Smooth muscle cell (in vitro differentiated cells): Measurements from ENCODE around the gene MAD2L1BP. TPM values are rescaled to one million over a fixed set of nuclear protein-coding genes. Genes with fewer than 3 reads are reported as not detected.
A peak's percentile ranks its signal among the peaks of the same experiment; 100 is the strongest.

Experiments
- DNase-seq: peaks from one replicate; lab custom pipeline; 2025; ENCODE audit not compliant: unreplicated experiment; lab: John Stamatoyannopoulos, UW
- H2AFZ ChIP-seq: fragments of 200-600 bp; sonication (generic); 2 replicates; pipeline ENCODE4 v1.6.0; 2016; ENCODE audit warnings: antibody characterized with exemption, low read depth, mild to moderate bottlenecking
- H3F3A ChIP-seq: fragments of 200-600 bp; sonication (generic); 2 replicates; pipeline ENCODE4 v1.6.0; 2017; ENCODE audit warnings: antibody characterized with exemption, low read depth
- H3K27ac ChIP-seq: fragments of 200-600 bp; sonication (generic); 2 replicates; pipeline ENCODE4 v1.5.1; 2016; ENCODE audit warnings: low read depth, mild to moderate bottlenecking
- H3K27me3 ChIP-seq: fragments of 200-600 bp; sonication (generic); 2 replicates; pipeline ENCODE4 v1.6.1; 2016; ENCODE audit warnings: low read depth, mild to moderate bottlenecking
- H3K36me3 ChIP-seq: fragments of 200-600 bp; sonication (generic); 2 replicates; pipeline ENCODE4 v1.5.1; 2016; ENCODE audit warnings: low read depth
- H3K4me1 ChIP-seq: fragments of 200-600 bp; sonication (generic); 2 replicates; pipeline ENCODE4 v1.5.1; 2016; ENCODE audit warnings: low read depth
- H3K4me2 ChIP-seq: fragments of 200-600 bp; sonication (generic); 2 replicates; pipeline ENCODE4 v1.6.0; 2016; ENCODE audit warnings: mild to moderate bottlenecking
- H3K4me3 ChIP-seq: fragments of 200-600 bp; sonication (generic); 2 replicates; pipeline ENCODE4 v1.5.1; 2016; ENCODE audit warnings: mild to moderate bottlenecking
- H3K79me2 ChIP-seq: fragments of 200-600 bp; sonication (generic); 2 replicates; pipeline ENCODE4 v1.6.0; 2016; ENCODE audit warnings: low read depth, mild to moderate bottlenecking
- H3K9ac ChIP-seq: fragments of 200-600 bp; sonication (generic); 2 replicates; pipeline ENCODE4 v1.6.0; 2016; ENCODE audit warnings: low read depth
- H3K9me3 ChIP-seq: fragments of 200-600 bp; sonication (generic); replicated peaks from 2 replicates; pipeline ENCODE4 v1.5.1; 2016; ENCODE audit warnings: low read depth
- H4K20me1 ChIP-seq: fragments of 200-600 bp; sonication (generic); 2 replicates; pipeline ENCODE4 v1.6.0; 2016; ENCODE audit warnings: low read depth
- CTCF ChIP-seq: fragments of 200-600 bp; sonication (generic); IDR thresholded peaks from 2 replicates; pipeline ENCODE4 v1.5.1; 2017; ENCODE audit warnings: borderline replicate concordance, mild to moderate bottlenecking, antibody characterized with exemption; ENCODE audit not compliant: insufficient read depth, poor library complexity, severe bottlenecking
- WGBS: methylation state at CpG from one replicate; pipeline ENCODE4 v1.1.7; 2016; ENCODE audit warnings: low lambda C conversion rate; 5-methylcytosine and 5-hydroxymethylcytosine counted together
- polyA plus RNA-seq: library from polyadenylated mRNA; unstranded; fragments of >200 nt; fragmentation: Nextera tagmentation; extraction: Ambion mirVana; gene quantifications from 2 replicates; pipeline ENCODE4 v1.2.1, GENCODE V29; 2016
- total RNA-seq: library from RNA; depleted of rRNA; stranded (reverse); fragments of >200 nt; gene quantifications from 2 replicates; pipeline ENCODE4 v1.2.3, GENCODE V29; 2014

Gene MAD2L1BP
- total and polyA plus RNA-seq, 2 experiments from 2014 or later, result 40.3 to 53.1 TPM

- no peak overlapping the region for H3K4me3 ChIP-seq
- no peak overlapping the region for H3K9ac ChIP-seq
- H3F3A ChIP-seq, result peaks cover 19% of the 10 kb centered on the region
- peaks cover 29% of the 10 kb centered on the region for H3K4me1 ChIP-seq
- 79% methylated on average over 13 of the region's 13 CpGs for WGBS
- no peak for TF ChIP-seq CTCF
- H3K27me3 ChIP-seq, result no peaks in the 10 kb centered on the region
- no peaks in the 10 kb centered on the region for H3K9me3 ChIP-seq
- no peak for DNase-seq
- no peaks in the 10 kb centered on the region for H4K20me1 ChIP-seq
- no peaks in the 10 kb centered on the region for H3K36me3 ChIP-seq
- H3K79me2 ChIP-seq, result no peaks in the 10 kb centered on the region
- H3K27ac ChIP-seq, result no peak overlapping the region
- no peak overlapping the region for H3K4me2 ChIP-seq
- no peak overlapping the region for H2AFZ ChIP-seq
These were observed 30.7 kb downstream of the MAD2L1BP start for GRCh38 chr6:43666196-43666920.

- peak overlapping the region; percentile 22 for H3K4me3 ChIP-seq
- peak; percentile 87 for TF ChIP-seq CTCF
- H3K4me2 ChIP-seq, result peak overlapping the region; percentile 73
- peaks cover 19% of the 10 kb centered on the region for H3F3A ChIP-seq
- H3K36me3 ChIP-seq, result no peaks in the 10 kb centered on the region
- peak; percentile 59 for DNase-seq
- H2AFZ ChIP-seq, result no peak overlapping the region
- no peaks in the 10 kb centered on the region for H3K27me3 ChIP-seq
- no peaks in the 10 kb centered on the region for H3K9me3 ChIP-seq
- WGBS, result 14% methylated on average over 16 of the region's 16 CpGs
- no peaks in the 10 kb centered on the region for H3K79me2 ChIP-seq
- H3K9ac ChIP-seq, result no peak overlapping the region
- H3K4me1 ChIP-seq, result peaks cover 29% of the 10 kb centered on the region
- no peaks in the 10 kb centered on the region for H4K20me1 ChIP-seq
- peak overlapping the region; percentile 25 for H3K27ac ChIP-seq
These were observed 31.9 kb downstream of the MAD2L1BP start for GRCh38 chr6:43667245-43668150.

GRCh38 chr6:43668151-43669028 is 32.8 kb downstream of the MAD2L1BP start:
- no peaks in the 10 kb centered on the region for H3K79me2 ChIP-seq
- no peak overlapping the region for H3K4me3 ChIP-seq
- H3K9ac ChIP-seq, result no peak overlapping the region
- peak overlapping the region; percentile 34 for H3K27ac ChIP-seq
- no peaks in the 10 kb centered on the region for H3K36me3 ChIP-seq
- H3K27me3 ChIP-seq, result no peaks in the 10 kb centered on the region
- H4K20me1 ChIP-seq, result no peaks in the 10 kb centered on the region
- peak overlapping the region; percentile 73 for H3K4me2 ChIP-seq
- peaks cover 29% of the 10 kb centered on the region for H3K4me1 ChIP-seq
- peak; percentile 45 for TF ChIP-seq CTCF
- no peaks in the 10 kb centered on the region for H3K9me3 ChIP-seq
- H3F3A ChIP-seq, result peaks cover 19% of the 10 kb centered on the region
- peak; percentile 16 for DNase-seq
- no peak overlapping the region for H2AFZ ChIP-seq
- WGBS, result 17% methylated on average over 17 of the region's 17 CpGs
